Neural progenitor cell (in vitro differentiated cells): Measurements from ENCODE around the gene LAMC1. TPM values are rescaled to one million over a fixed set of nuclear protein-coding genes. Genes with fewer than 3 reads are reported as not detected.
A peak's percentile ranks its signal among the peaks of the same experiment; 100 is the strongest.

ENCODE experiments used
- DNase-seq: peaks from one replicate; pipeline ENCODE4 v3.0.0-alpha.2; 2016; ENCODE audit warnings: low spot score
- H2AFZ ChIP-seq: fragments of 200-600 bp; sonication (generic); replicated peaks from 2 replicates; pipeline ENCODE4 v1.6.1; 2016; ENCODE audit warnings: antibody characterized with exemption
- H3F3A ChIP-seq: fragments of 200-600 bp; sonication (generic); 2 replicates; pipeline ENCODE4 v1.6.1; 2016; ENCODE audit warnings: antibody characterized with exemption, low read depth
- H3K27ac ChIP-seq: fragments of 200-600 bp; sonication (generic); 2 replicates; pipeline ENCODE4 v1.5.1; 2016; ENCODE audit warnings: mild to moderate bottlenecking
- H3K27me3 ChIP-seq: fragments of 200-600 bp; sonication (generic); 2 replicates; pipeline ENCODE4 v1.6.1; 2016; ENCODE audit warnings: mild to moderate bottlenecking, moderate library complexity
- H3K36me3 ChIP-seq: fragments of 200-600 bp; sonication (generic); 2 replicates; pipeline ENCODE4 v1.5.1; 2016
- H3K4me1 ChIP-seq: fragments of 200-600 bp; sonication (generic); 2 replicates; pipeline ENCODE4 v1.6.1; 2016; ENCODE audit warnings: mixed run types
- H3K4me2 ChIP-seq: fragments of 200-600 bp; sonication (generic); 2 replicates; pipeline ENCODE4 v1.6.1; 2016
- H3K4me3 ChIP-seq: fragments of 200-600 bp; sonication (generic); 2 replicates; pipeline ENCODE4 v1.5.1; 2016
- H3K79me2 ChIP-seq: fragments of 200-600 bp; sonication (generic); 2 replicates; pipeline ENCODE4 v1.6.1; 2016; ENCODE audit warnings: low read depth
- H3K9ac ChIP-seq: fragments of 200-600 bp; sonication (generic); 2 replicates; pipeline ENCODE4 v1.6.1; 2016
- H3K9me3 ChIP-seq: fragments of 200-600 bp; sonication (generic); 2 replicates; pipeline ENCODE4 v1.5.1; 2016; ENCODE audit warnings: low read depth
- H4K20me1 ChIP-seq: fragments of 200-600 bp; sonication (generic); 2 replicates; pipeline ENCODE4 v1.6.1; 2016; ENCODE audit warnings: low read depth
- H3K27ac Mint-ChIP-seq: 3 replicates; pipeline ENCODE4 v1.8.0; 2021; ENCODE audit warnings: mixed read lengths
- H3K27me3 Mint-ChIP-seq: 2 replicates; pipeline ENCODE4 v1.8.0; 2022; ENCODE audit warnings: low read depth, mild to moderate bottlenecking, inconsistent platforms, moderate library complexity, mixed read lengths; ENCODE audit not compliant: insufficient read depth
- H3K36me3 Mint-ChIP-seq: 3 replicates; pipeline ENCODE4 v1.8.0; 2021; ENCODE audit warnings: mixed read lengths
- H3K4me1 Mint-ChIP-seq: 3 replicates; pipeline ENCODE4 v1.8.0; 2021; ENCODE audit warnings: mixed read lengths
- H3K4me3 Mint-ChIP-seq: 3 replicates; pipeline ENCODE4 v1.8.0; 2021; ENCODE audit warnings: mild to moderate bottlenecking, moderate library complexity, mixed read lengths
- H3K9me3 Mint-ChIP-seq: 3 replicates; pipeline ENCODE4 v1.8.0; 2020; ENCODE audit warnings: mixed read lengths
- CTCF ChIP-seq: fragments of 200-600 bp; sonication (generic); IDR thresholded peaks from 2 replicates; pipeline ENCODE4 v1.5.1; 2017; ENCODE audit warnings: antibody characterized with exemption, mild to moderate bottlenecking
- EZH2 ChIP-seq: fragments of 200-600 bp; sonication (generic); IDR thresholded peaks from 2 replicates; pipeline ENCODE4 v1.6.1; 2017; ENCODE audit warnings: antibody characterized with exemption, mild to moderate bottlenecking, moderate library complexity
- EZH2phosphoT487 ChIP-seq: fragments of 200-600 bp; sonication (generic); IDR thresholded peaks from 2 replicates; pipeline ENCODE4 v1.6.1; 2017; ENCODE audit warnings: antibody characterized with exemption
- total RNA-seq: library from RNA; depleted of rRNA; stranded (reverse); fragments of >200 nt; gene quantifications from 2 replicates; pipeline ENCODE4 v1.2.3, GENCODE V29; 2015; ENCODE audit warnings: low replicate concordance

LAMC1 gene
- total RNA-seq, 1 donor from 2014 or later = 90.2 TPM

GRCh38 chr1:183038333-183038866 lies 15.2 kb downstream of the LAMC1 start:
- peaks cover 20% of the 10 kb centered on the region for H3F3A ChIP-seq
- Mint-ChIP-seq H3K27me3 (peaks cover 2% of the 10 kb centered on the region), H3K27ac (peak overlapping the region; percentile 91), H3K4me1 (peaks cover 78% of the 10 kb centered on the region), H3K9me3 (peaks cover 2% of the 10 kb centered on the region), H3K4me3 (no peak overlapping the region), H3K36me3 (peaks cover 9% of the 10 kb centered on the region)
- DNase-seq = no peak
- H3K27me3 ChIP-seq = no peaks in the 10 kb centered on the region
- H3K27ac ChIP-seq = no peak overlapping the region
- H3K9me3 ChIP-seq = no peaks in the 10 kb centered on the region
- H3K36me3 ChIP-seq = no peaks in the 10 kb centered on the region
- H3K4me3 ChIP-seq = no peak overlapping the region
- H3K79me2 ChIP-seq = peaks cover 57% of the 10 kb centered on the region
- H2AFZ ChIP-seq = no peak overlapping the region
- no peak overlapping the region for H3K9ac ChIP-seq
- no peaks in the 10 kb centered on the region for H4K20me1 ChIP-seq
- TF ChIP-seq EZH2 = no peak
- no peak for TF ChIP-seq EZH2phosphoT487
- TF ChIP-seq CTCF = no peak
- no peak overlapping the region for H3K4me2 ChIP-seq
- H3K4me1 ChIP-seq = peaks cover 48% of the 10 kb centered on the region

- H3K27ac Mint-ChIP-seq = peak overlapping the region; percentile 99
- no peak overlapping the region for H3K27ac ChIP-seq
- TF ChIP-seq EZH2 (no peak), CTCF (no peak)
Measured at GRCh38 chr1:183038913-183039312, 15.7 kb downstream of the LAMC1 start.

GRCh38 chr1:183039330-183039729 lies 16.1 kb downstream of the LAMC1 start:
- DNase-seq = no peak
- peaks cover 13% of the 10 kb centered on the region for H3F3A ChIP-seq
- H3K4me3 ChIP-seq = no peak overlapping the region
- no peaks in the 10 kb centered on the region for H3K27me3 ChIP-seq
- Mint-ChIP-seq H3K27me3 (peaks cover 2% of the 10 kb centered on the region), H3K9me3 (no peaks in the 10 kb centered on the region), H3K4me1 (peaks cover 81% of the 10 kb centered on the region), H3K36me3 (peaks cover 7% of the 10 kb centered on the region), H3K27ac (peak overlapping the region; percentile 99), H3K4me3 (peak overlapping the region; percentile 73)
- peaks cover 48% of the 10 kb centered on the region for H3K4me1 ChIP-seq
- H3K4me2 ChIP-seq = no peak overlapping the region
- H3K9me3 ChIP-seq = no peaks in the 10 kb centered on the region
- H4K20me1 ChIP-seq = no peaks in the 10 kb centered on the region
- H2AFZ ChIP-seq = no peak overlapping the region
- H3K27ac ChIP-seq = no peak overlapping the region
- TF ChIP-seq EZH2phosphoT487 (no peak), EZH2 (no peak), CTCF (no peak)
- peaks cover 65% of the 10 kb centered on the region for H3K79me2 ChIP-seq
- no peaks in the 10 kb centered on the region for H3K36me3 ChIP-seq
- H3K9ac ChIP-seq = no peak overlapping the region

More at GRCh38 chr1:183038913-183039312, 15.7 kb downstream of the LAMC1 start:
- H2AFZ ChIP-seq = no peak overlapping the region
- H3K9ac ChIP-seq = no peak overlapping the region
- H3K9me3 Mint-ChIP-seq = peaks cover under 1% of the 10 kb centered on the region
- peaks cover 8% of the 10 kb centered on the region for H3K36me3 Mint-ChIP-seq
- peaks cover 48% of the 10 kb centered on the region for H3K4me1 ChIP-seq
- H4K20me1 ChIP-seq = no peaks in the 10 kb centered on the region
- H3K27me3 Mint-ChIP-seq = peaks cover 2% of the 10 kb centered on the region
- H3K4me2 ChIP-seq = no peak overlapping the region
- DNase-seq = no peak
- H3K4me1 Mint-ChIP-seq = peaks cover 79% of the 10 kb centered on the region
- no peak overlapping the region for H3K4me3 ChIP-seq
- H3K9me3 ChIP-seq = no peaks in the 10 kb centered on the region
- H3K36me3 ChIP-seq = no peaks in the 10 kb centered on the region
- H3K4me3 Mint-ChIP-seq = peak overlapping the region; percentile 65
- no peaks in the 10 kb centered on the region for H3K27me3 ChIP-seq
- H3K79me2 ChIP-seq = peaks cover 61% of the 10 kb centered on the region
- H3F3A ChIP-seq = peaks cover 17% of the 10 kb centered on the region
